Neural cell (in vitro differentiated cells): ENCODE data around the gene ESYT2. TPM values are rescaled to one million over a fixed set of nuclear protein-coding genes. Genes with fewer than 3 reads are reported as not detected.

Experiments
- H2AFZ ChIP-seq: fragments of 200-600, 300-800 bp; sonication (generic), shearing (Covaris generic); 2 replicates; pipeline ENCODE4 v1.6.0; 2014; ENCODE audit warnings: low read depth, mild to moderate bottlenecking, antibody characterized with exemption, low read length, moderate library complexity
- H3F3A ChIP-seq: fragments of 200-600 bp; shearing (Covaris generic); 2 replicates; pipeline ENCODE4 v1.6.1; 2016; ENCODE audit warnings: mild to moderate bottlenecking, moderate library complexity, mixed read lengths, antibody characterized with exemption, low read length; ENCODE audit not compliant: insufficient read depth, poor library complexity, severe bottlenecking
- H3K27ac ChIP-seq: fragments of 200-600, 300-800 bp; sonication (generic), shearing (Covaris generic); 2 replicates; pipeline ENCODE4 v1.5.1; 2014; ENCODE audit warnings: mild to moderate bottlenecking, low read length, moderate library complexity
- H3K27me3 ChIP-seq: fragments of 300-800, 200-600 bp; sonication (generic), shearing (Covaris generic); 2 replicates; pipeline ENCODE4 v1.6.0; 2014; ENCODE audit warnings: mild to moderate bottlenecking, low read depth, low read length, moderate library complexity; ENCODE audit not compliant: insufficient read depth
- H3K36me3 ChIP-seq: fragments of 300-800, 200-600 bp; sonication (generic), shearing (Covaris generic); 2 replicates; pipeline ENCODE4 v1.5.1; 2014; ENCODE audit warnings: mild to moderate bottlenecking, antibody characterized with exemption, low read length, moderate library complexity; ENCODE audit not compliant: insufficient read depth
- H3K4me2 ChIP-seq: fragments of 300-800, 200-600 bp; sonication (generic), shearing (Covaris generic); 2 replicates; pipeline ENCODE4 v1.6.0; 2014; ENCODE audit warnings: mild to moderate bottlenecking, low read length
- H3K4me3 ChIP-seq: fragments of 300-800, 200-600 bp; sonication (generic), shearing (Covaris generic); 2 replicates; pipeline ENCODE4 v1.5.1; 2014; ENCODE audit warnings: mild to moderate bottlenecking, low read length, moderate library complexity
- H3K79me2 ChIP-seq: fragments of 200-600 bp; shearing (Covaris generic); replicated peaks from 2 replicates; pipeline ENCODE4 v1.6.0; 2014; ENCODE audit warnings: mild to moderate bottlenecking, low read length, moderate library complexity; ENCODE audit not compliant: insufficient read depth
- H3K9ac ChIP-seq: fragments of 300-800, 200-600 bp; sonication (generic), shearing (Covaris generic); 2 replicates; pipeline ENCODE4 v1.6.1; 2016; ENCODE audit warnings: mild to moderate bottlenecking, low read length, mixed read lengths
- H3K9me2 ChIP-seq: fragments of 200-600 bp; shearing (Covaris generic); 2 replicates; pipeline ENCODE4 v1.6.1; 2016; ENCODE audit warnings: mild to moderate bottlenecking, low read length, mixed read lengths; ENCODE audit not compliant: insufficient read depth
- H3K9me3 ChIP-seq: fragments of 200-600, 300-800 bp; sonication (generic), shearing (Covaris generic); 2 replicates; pipeline ENCODE4 v1.6.1; 2016; ENCODE audit warnings: mild to moderate bottlenecking, mixed run types, low read length, moderate library complexity, mixed read lengths
- H4K20me1 ChIP-seq: fragments of 200-600 bp; shearing (Covaris generic); 2 replicates; pipeline ENCODE4 v1.6.1; 2016; ENCODE audit warnings: mild to moderate bottlenecking, mixed run types; ENCODE audit not compliant: insufficient read depth
- EP300 ChIP-seq: fragments of 450-650 bp; conservative IDR thresholded peaks from 2 replicates; pipeline ENCODE4 v1.6.1; 2014; ENCODE audit warnings: antibody characterized with exemption, mild to moderate bottlenecking, moderate library complexity; ENCODE audit not compliant: poor library complexity, severe bottlenecking
- EZH2 ChIP-seq: fragments of 200-600, 300-800 bp; shearing (Covaris generic), sonication (generic); IDR thresholded peaks from 2 replicates; pipeline ENCODE4 v1.6.1; 2014; ENCODE audit warnings: antibody characterized with exemption, low read length, borderline replicate concordance, mild to moderate bottlenecking; ENCODE audit not compliant: insufficient read depth, poor library complexity, severe bottlenecking
- MXI1 ChIP-seq: fragments of 450-650 bp; conservative IDR thresholded peaks from 2 replicates; pipeline ENCODE4 v1.6.1; 2014; ENCODE audit warnings: antibody characterized with exemption, mild to moderate bottlenecking; ENCODE audit not compliant: poor library complexity, severe bottlenecking
- POLR2AphosphoS5 ChIP-seq: IDR thresholded peaks from 2 replicates; pipeline ENCODE4 v1.6.1; 2012
- RAD21 ChIP-seq: fragments of 450-650 bp; conservative IDR thresholded peaks from 2 replicates; pipeline ENCODE4 v1.6.1; 2014; ENCODE audit warnings: antibody characterized with exemption, mild to moderate bottlenecking, moderate library complexity
- REST ChIP-seq: IDR thresholded peaks from 2 replicates; pipeline ENCODE4 v1.6.1; 2012; ENCODE audit warnings: borderline replicate concordance
- SMC3 ChIP-seq: fragments of 450-650 bp; conservative IDR thresholded peaks from 2 replicates; pipeline ENCODE4 v1.6.1; 2014; ENCODE audit warnings: antibody characterized with exemption, mild to moderate bottlenecking, moderate library complexity; ENCODE audit not compliant: poor library complexity
- TAF1 ChIP-seq: IDR thresholded peaks from 2 replicates; pipeline ENCODE4 v1.6.1; 2012; ENCODE audit warnings: low read depth
- polyA plus RNA-seq: library from polyadenylated mRNA; depleted of rRNA; stranded (reverse); fragments of >200 nt; gene quantifications from 2 replicates; pipeline ENCODE4 v1.2.3, GENCODE V29; 2014
- TF ChIP-seq, protein P1 (sequence below): fragments of 450-650 bp; IDR thresholded peaks from 2 replicates; pipeline ENCODE4 v1.5.1; 2014; ENCODE audit warnings: antibody characterized with exemption, mild to moderate bottlenecking, moderate library complexity; ENCODE audit not compliant: poor library complexity, severe bottlenecking

Gene ESYT2
- polyA plus RNA-seq, 1 donor from 2014 or later, result 23.8 TPM

DNA sequence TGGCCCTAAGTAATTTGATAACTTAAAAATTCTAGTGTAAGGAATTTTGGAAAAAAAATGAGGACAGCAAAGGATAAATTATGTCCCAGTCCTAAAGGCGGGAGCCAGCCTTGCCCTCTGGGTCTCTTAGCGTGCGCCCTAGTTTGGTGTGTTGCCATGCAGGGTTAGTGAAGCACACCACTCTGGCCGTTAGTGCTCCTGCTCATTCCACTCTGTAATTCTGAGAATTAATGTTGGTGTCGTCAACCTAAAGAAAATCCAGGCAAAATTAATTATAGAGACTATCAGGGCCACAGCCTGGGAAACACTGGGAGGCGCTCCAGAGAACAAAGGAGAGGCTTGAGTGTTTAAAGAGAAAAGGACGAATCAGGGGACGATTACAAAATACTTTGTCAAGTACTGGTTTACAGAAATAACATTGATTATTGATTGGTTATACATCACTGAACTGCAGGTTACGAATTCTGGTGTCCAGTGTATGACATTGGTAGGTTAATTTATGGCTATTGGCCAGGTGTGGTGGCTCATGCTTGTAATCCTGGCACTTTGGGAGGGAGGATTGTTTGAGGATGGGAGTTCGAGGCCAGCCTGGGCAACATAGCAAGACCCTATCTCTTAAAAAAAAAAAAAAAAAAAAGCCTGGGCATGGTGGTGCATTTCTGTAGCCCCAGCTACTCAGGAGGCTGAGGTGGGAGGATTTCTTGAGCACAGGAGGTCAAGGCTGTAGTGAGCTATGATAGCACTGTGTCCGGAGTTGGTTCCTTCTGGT lies 32.8 kb upstream of the ESYT2 start:
- H2AFZ ChIP-seq, result no peak overlapping the region
- no peaks in the 10 kb centered on the region for H4K20me1 ChIP-seq
- no peaks in the 10 kb centered on the region for H3K9me3 ChIP-seq
- no peak overlapping the region for H3K9ac ChIP-seq
- H3K4me3 ChIP-seq, result no peak overlapping the region
- no peak overlapping the region for H3K27ac ChIP-seq
- TF ChIP-seq, protein P1, sequence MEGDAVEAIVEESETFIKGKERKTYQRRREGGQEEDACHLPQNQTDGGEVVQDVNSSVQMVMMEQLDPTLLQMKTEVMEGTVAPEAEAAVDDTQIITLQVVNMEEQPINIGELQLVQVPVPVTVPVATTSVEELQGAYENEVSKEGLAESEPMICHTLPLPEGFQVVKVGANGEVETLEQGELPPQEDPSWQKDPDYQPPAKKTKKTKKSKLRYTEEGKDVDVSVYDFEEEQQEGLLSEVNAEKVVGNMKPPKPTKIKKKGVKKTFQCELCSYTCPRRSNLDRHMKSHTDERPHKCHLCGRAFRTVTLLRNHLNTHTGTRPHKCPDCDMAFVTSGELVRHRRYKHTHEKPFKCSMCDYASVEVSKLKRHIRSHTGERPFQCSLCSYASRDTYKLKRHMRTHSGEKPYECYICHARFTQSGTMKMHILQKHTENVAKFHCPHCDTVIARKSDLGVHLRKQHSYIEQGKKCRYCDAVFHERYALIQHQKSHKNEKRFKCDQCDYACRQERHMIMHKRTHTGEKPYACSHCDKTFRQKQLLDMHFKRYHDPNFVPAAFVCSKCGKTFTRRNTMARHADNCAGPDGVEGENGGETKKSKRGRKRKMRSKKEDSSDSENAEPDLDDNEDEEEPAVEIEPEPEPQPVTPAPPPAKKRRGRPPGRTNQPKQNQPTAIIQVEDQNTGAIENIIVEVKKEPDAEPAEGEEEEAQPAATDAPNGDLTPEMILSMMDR, result no peak
- TF ChIP-seq SMC3 (no peak), MXI1 (no peak), EP300 (no peak), TAF1 (no peak), RAD21 (no peak), REST (no peak), EZH2 (no peak), POLR2AphosphoS5 (no peak)
- H3K4me2 ChIP-seq, result no peak overlapping the region
- peaks cover 8% of the 10 kb centered on the region for H3K79me2 ChIP-seq
- no peaks in the 10 kb centered on the region for H3F3A ChIP-seq
- no peaks in the 10 kb centered on the region for H3K9me2 ChIP-seq
- no peaks in the 10 kb centered on the region for H3K27me3 ChIP-seq
- H3K36me3 ChIP-seq, result no peaks in the 10 kb centered on the region

- no peak overlapping the region for H2AFZ ChIP-seq
- peaks cover 11% of the 10 kb centered on the region for H3K79me2 ChIP-seq
- H3K4me3 ChIP-seq, result no peak overlapping the region
- H4K20me1 ChIP-seq, result no peaks in the 10 kb centered on the region
- H3K4me2 ChIP-seq, result no peak overlapping the region
- H3K27me3 ChIP-seq, result no peaks in the 10 kb centered on the region
- no peaks in the 10 kb centered on the region for H3F3A ChIP-seq
- TF ChIP-seq, protein P1, result no peak
- no peak for TF ChIP-seq EP300
- no peak for TF ChIP-seq TAF1
- no peak for TF ChIP-seq POLR2AphosphoS5
- TF ChIP-seq SMC3, result no peak
- TF ChIP-seq REST, result no peak
- TF ChIP-seq EZH2, result no peak
- no peak for TF ChIP-seq MXI1
- no peak for TF ChIP-seq RAD21
- no peaks in the 10 kb centered on the region for H3K36me3 ChIP-seq
- H3K9me3 ChIP-seq, result no peaks in the 10 kb centered on the region
- no peak overlapping the region for H3K27ac ChIP-seq
- no peaks in the 10 kb centered on the region for H3K9me2 ChIP-seq
- H3K9ac ChIP-seq, result no peak overlapping the region
Observed at GRCh38 chr7:158861004-158861787, 31.9 kb upstream of the ESYT2 start.
